ENCODE measurements around the gene MVB12A. TPM values are rescaled to one million over a fixed set of nuclear protein-coding genes. Genes with fewer than 3 reads are reported as not detected.

Gene MVB12A
- total and polyA plus RNA-seq, 2 of the 8 experiments (the other 6 are each of a cell fraction or from before 2014, with no cell fraction given) = 37.9 to 76.6 TPM

DNA sequence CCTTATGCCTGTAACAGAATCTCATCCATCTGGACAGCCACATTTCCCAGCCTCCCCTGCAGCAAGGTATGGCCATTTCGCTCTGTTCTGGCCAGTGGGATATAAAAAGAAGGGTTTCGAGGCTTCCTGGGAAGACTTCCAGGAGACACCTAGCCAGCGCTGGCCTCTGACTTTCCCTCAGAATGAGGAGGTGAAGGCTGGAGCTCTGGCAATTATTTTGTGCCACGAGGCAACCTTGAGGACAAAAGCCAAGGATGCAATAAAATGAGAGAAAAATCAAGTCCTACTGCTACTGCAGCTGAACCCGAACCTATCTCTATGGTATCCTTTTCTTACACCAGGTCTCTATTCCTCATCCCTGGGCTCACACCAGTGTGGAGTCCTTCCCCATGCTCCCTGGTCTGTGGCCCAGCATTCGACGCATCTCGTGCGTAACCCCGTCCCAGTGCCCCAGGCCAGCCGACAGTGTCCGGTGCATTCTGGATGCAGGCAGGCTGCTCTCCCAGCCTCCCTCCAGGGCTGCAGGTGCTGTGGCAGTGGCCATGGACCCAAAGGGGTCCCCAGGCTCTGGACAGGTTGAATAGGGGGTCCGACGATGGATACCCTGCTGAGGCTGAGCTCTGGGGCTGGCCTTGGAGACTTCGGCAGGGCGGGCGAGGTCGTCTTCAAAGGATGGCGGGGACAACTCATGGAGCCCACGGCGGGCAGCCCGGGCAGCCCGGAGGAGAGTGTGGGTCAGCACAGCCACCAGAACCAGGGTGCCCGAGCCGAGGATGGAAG is 16.4 kb downstream of the MVB12A start:
- Histone ChIP-seq H3K14ac (ENCODE audit: insufficient read length) (no peak overlapping the region), H3K79me1 (ENCODE audit: low read depth, low read length) (no peaks in the 10 kb centered on the region), H2AK5ac (ENCODE audit: low read depth, low read length) (no peak overlapping the region), H3K9me3 (ENCODE audit: insufficient read depth in 2 of 2, low read depth in 1 of 2, low read length in 1 of 2) (no peaks in the 10 kb centered on the region; a peak in 1 of 4 replicates), H3K27me3 (replicated peaks in 1 of 4; ENCODE audit: control insufficient read depth in 3 of 4, extremely low read depth in 1 of 4, insufficient read depth in 3 of 4, low read length in 3 of 4) (no peaks in the 10 kb centered on the region; a peak in 1 of 7 replicates), H4K5ac (ENCODE audit: insufficient read length, low read depth, low read length) (no peak overlapping the region), H2BK120ac (replicated peaks; ENCODE audit: low read depth, low read length) (no peak overlapping the region), H3K4me3 (ENCODE audit: extremely low read depth in 1 of 4, insufficient read depth in 2 of 4, low read depth in 3 of 4, low read length in 4 of 4) (no peak overlapping the region), H2BK20ac (ENCODE audit: low read length) (no peak overlapping the region), H4K8ac (ENCODE audit: extremely low read depth, insufficient read depth, low read length) (no peak overlapping the region), H3K23me2 (ENCODE audit: low read depth, low read length) (no peaks in the 10 kb centered on the region), H2AFZ (ENCODE audit: low read length) (no peak overlapping the region), H3K4me2 (ENCODE audit: insufficient read depth in 1 of 2, low read depth in 2 of 2, low read length in 2 of 2) (no peak overlapping the region), H2BK5ac (ENCODE audit: low read depth, low read length) (no peak overlapping the region), H3K23ac (ENCODE audit: insufficient read length) (no peak overlapping the region), H3K36me3 (ENCODE audit: control insufficient read depth in 2 of 4, insufficient read depth in 4 of 4, low read length in 3 of 4) (no peaks in the 10 kb centered on the region), H4K20me1 (replicated peaks in 1 of 2; ENCODE audit: control insufficient read depth in 1 of 2, insufficient read depth in 2 of 2, low read length in 2 of 2) (no peaks in the 10 kb centered on the region), H2BK12ac (ENCODE audit: low read depth, low read length) (no peak overlapping the region), H3K79me2 (ENCODE audit: control insufficient read depth in 1 of 2, insufficient read depth in 2 of 2, low read length in 2 of 2) (no peaks in the 10 kb centered on the region), H3K56ac (replicated peaks; ENCODE audit: insufficient read length, low read depth, low read length) (no peak overlapping the region), H3K4ac (replicated peaks; ENCODE audit: insufficient read length, low read depth, low read length) (no peak overlapping the region), H2BK15ac (ENCODE audit: low read length) (no peak overlapping the region), H3K4me1 (replicated peaks in 1 of 4; ENCODE audit: control insufficient read depth in 3 of 4, insufficient read depth in 4 of 4, low read length in 3 of 4) (no peaks in the 10 kb centered on the region), H3K27ac (ENCODE audit: low read depth, low read length) (no peak overlapping the region), H3K9ac (replicated peaks in 1 of 4; ENCODE audit: extremely low read depth in 1 of 4, low read depth in 3 of 4, low read length in 3 of 4) (no peak overlapping the region), H4K91ac (replicated peaks; ENCODE audit: insufficient read length, low read length) (no peak overlapping the region), H3K18ac (ENCODE audit: extremely low read depth, low read length) (no peak overlapping the region)
- DNase-seq (ENCODE audit: low read depth in 1 of 2, low spot score in 2 of 2) = no peak
- no peak for FAIRE-seq
- ChIA-PET POLR2A (ENCODE audit: partially characterized antibody) (interaction anchor here (0.7 to 1.6 kb wide), 3 partner anchors 8 to 91 kb away, joined by 3 to 4 read pairs (median 3); partner anchors contain the start of gene MVB12A), CTCF (ENCODE audit: partially characterized antibody) (interaction anchor here (1.0 to 2.0 kb wide), 7 partner anchors 9 to 42 kb away, joined by 3 to 7 read pairs (median 4); partner anchors contain the start of genes CCDC194, NXNL1 and TMEM221)
- 92% methylated on average over 25 of the region's 25 CpGs; no CpG with 5 or more reads in 1 of the 2 experiments for WGBS, 2 experiments (ENCODE audit: extremely low coverage in 1 of 2, insufficient coverage in 1 of 2, insufficient read length in 1 of 2, insufficient replicate concordance in 2 of 2, low coverage in 1 of 2, low lambda C conversion rate in 2 of 2, missing lambda C conversion rate in 1 of 2)
- TF ChIP-seq CBX8 (IDR thresholded peaks at IDR 0.05; ENCODE audit: borderline replicate concordance, low read depth, low read length) (no peak), SP4 (IDR thresholded peaks at IDR 0.05; ENCODE audit: low read length) (no peak), RFX5 (IDR thresholded peaks at IDR 0.05; ENCODE audit: borderline replicate concordance, low read depth, low read length) (no peak), MAFK (IDR thresholded peaks at IDR 0.05; ENCODE audit: low read depth, low read length) (no peak), KDM1A (IDR thresholded peaks at IDR 0.05; ENCODE audit: borderline replicate concordance, low read length) (peak; percentile 87), ASH2L (IDR thresholded peaks at IDR 0.05; ENCODE audit: low read length) (no peak)
